Lung (tissue), 12 donors: Measurements from ENCODE around the gene PPP6C. TPM values are rescaled to one million over a fixed set of nuclear protein-coding genes. Genes with fewer than 3 reads are reported as not detected.
A peak's percentile ranks its signal among the peaks of the same experiment; 100 is the strongest.

Source experiments
- ATAC-seq: fragments of 200-7000 bp; cut with Tn5 transposase; one replicate; pipeline ENCODE4 v1.9.1; 2020; ENCODE audit warnings: moderate number of reproducible peaks; ENCODE audit not compliant: insufficient read depth, low FRiP score
- DNase-seq, 3 donors: peaks; one replicate each; pipeline ENCODE4 v3.0.0-alpha.2; 2013 to 2017
- H3K27ac ChIP-seq, 2 donors: one replicate each; pipeline ENCODE4 v1.5.1; 2013; ENCODE audit warnings: mild to moderate bottlenecking in 2 of 2, moderate library complexity in 2 of 2, control low read depth in 1 of 2, inconsistent platforms in 1 of 2, low read depth in 1 of 2, low read length in 1 of 2
- H3K27me3 ChIP-seq, 3 donors: one replicate each; pipeline ENCODE4 v1.5.1; 2013; ENCODE audit warnings: low read length in 2 of 3; ENCODE audit not compliant: control insufficient read depth in 3 of 3, insufficient read depth in 3 of 3
- H3K36me3 ChIP-seq, 4 donors: one replicate each; pipeline ENCODE4 v1.5.1; 2013; ENCODE audit warnings: low read length in 4 of 4, mild to moderate bottlenecking in 1 of 4, moderate library complexity in 1 of 4; ENCODE audit not compliant: control insufficient read depth in 4 of 4, insufficient read depth in 4 of 4
- H3K4me1 ChIP-seq, 5 donors: one replicate each; pipeline ENCODE4 v1.5.1; 2013; ENCODE audit warnings: low read length in 5 of 5, mild to moderate bottlenecking in 2 of 5, moderate library complexity in 1 of 5; ENCODE audit not compliant: control insufficient read depth in 5 of 5, insufficient read depth in 5 of 5
- H3K4me3 ChIP-seq: one replicate; pipeline ENCODE4 v1.5.1; 2013; ENCODE audit warnings: mild to moderate bottlenecking, control low read depth, moderate library complexity
- H3K9ac ChIP-seq, 2 donors: one replicate each; pipeline ENCODE4 v1.5.1; 2013; ENCODE audit warnings: low read length in 2 of 2, control low read depth in 1 of 2; ENCODE audit not compliant: insufficient read depth in 1 of 2
- H3K9me3 ChIP-seq, 4 donors: one replicate each; pipeline ENCODE4 v1.5.1; 2013; ENCODE audit warnings: low read length in 3 of 4, mild to moderate bottlenecking in 1 of 4, moderate library complexity in 1 of 4; ENCODE audit not compliant: control insufficient read depth in 4 of 4, insufficient read depth in 3 of 4
- CTCF ChIP-seq: IDR thresholded peaks from 2 replicates; pipeline ENCODE4 v1.5.1; 2012; ENCODE audit warnings: mild to moderate bottlenecking; ENCODE audit errors: control extremely low read depth, extremely low read depth
- WGBS, 2 donors: extraction: QIAGEN DNeasy Blood & Tissue Kit; methylation state at CpG; one replicate each; pipeline ENCODE4 v1.1.7; 2013; 5-methylcytosine and 5-hydroxymethylcytosine counted together
- polyA plus RNA-seq, 2 donors: library from polyadenylated mRNA; stranded (reverse); fragments of 200-250 nt; gene quantifications; one replicate each; pipeline ENCODE4 v1.2.1, GENCODE V29; 2013
- total RNA-seq, 2 donors: library from RNA; depleted of rRNA in 1 of 2; stranded (reverse); fragments of >200 nt in 1 of 2; gene quantifications; one replicate each; pipeline ENCODE4 v1.2.1, GENCODE V29; 2014 to 2021
- donor health status: control.
- donor health status: control.
- donor health status: Bipolar disorder and iron deficiency.
- donor health status: healthy.
- donor health status: DM: yes; HTN: yes; CAD: no.

PPP6C gene
- total and polyA plus RNA-seq, 4 donors: 20.8 to 37.0 (median 25.4) TPM

DNA sequence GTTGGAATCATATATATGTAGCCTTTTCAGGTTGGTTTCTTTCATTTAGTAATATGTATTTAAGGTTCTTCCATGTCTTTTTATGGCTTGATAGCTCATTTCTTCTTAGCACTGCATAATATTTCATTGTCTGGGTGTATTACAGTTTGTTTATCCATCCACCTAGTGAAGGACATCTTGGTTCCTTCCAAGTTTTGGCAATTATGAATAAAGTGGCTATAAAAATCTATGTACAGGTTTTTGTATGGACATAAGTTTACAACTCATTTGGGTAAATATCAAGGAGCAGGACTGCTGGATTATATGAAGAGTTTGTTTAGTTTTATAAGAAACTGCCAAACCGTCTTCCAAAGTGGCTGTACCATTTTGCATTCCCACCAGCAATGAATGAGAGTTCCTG, 11.7 kb downstream of the PPP6C start:
- Histone ChIP-seq H3K4me1 (peaks cover 0 to 9% (median 3%) of the 10 kb centered on the region in 5 donors), H3K27ac (no peak overlapping the region), H3K27me3 (no peaks in the 10 kb centered on the region), H3K4me3 (no peak overlapping the region), H3K36me3 (peaks cover 0 to 4% (median 2%) of the 10 kb centered on the region in 4 donors), H3K9me3 (no peaks in the 10 kb centered on the region), H3K9ac (no peak overlapping the region)
- TF ChIP-seq CTCF: no peak
- ATAC-seq: no peak
- no peak for DNase-seq
- whole genome bisulfite sequencing, 2 donors: 100% methylated on average over 1 of the region's 1 CpG

DNA sequence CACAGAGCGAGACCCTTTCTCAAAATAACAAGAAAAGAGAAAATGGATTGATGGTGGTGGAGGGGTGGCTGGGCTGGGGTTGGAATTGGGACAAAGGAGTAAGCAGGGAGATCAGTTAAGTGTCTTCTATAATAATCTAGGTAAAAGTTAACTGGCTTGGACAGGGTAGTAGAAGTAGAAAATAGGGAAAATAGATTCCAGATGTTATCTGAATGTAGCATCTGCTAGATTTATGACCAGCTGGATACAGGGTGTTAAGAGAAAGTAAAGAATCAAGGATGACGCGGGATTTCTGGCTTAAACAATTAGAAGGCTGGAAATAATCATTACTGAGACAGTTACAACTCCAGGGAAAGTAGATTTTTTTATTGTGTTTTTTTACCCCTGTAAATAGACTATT, 13.0 kb downstream of the PPP6C start:
- Histone ChIP-seq H3K27me3 (no peaks in the 10 kb centered on the region), H3K27ac (no peak overlapping the region), H3K36me3 (peaks cover 0 to 4% (median 2%) of the 10 kb centered on the region in 4 donors), H3K4me1 (peaks cover 5 to 7% (median 6%) of the 10 kb centered on the region in 5 donors), H3K9ac (no peak overlapping the region), H3K9me3 (no peaks in the 10 kb centered on the region), H3K4me3 (no peak overlapping the region)
- 91 to 95% methylated on average over 3 of the region's 3 CpGs for WGBS, 2 donors
- ATAC-seq (no peak), DNase-seq (no peak)
- no peak for TF ChIP-seq CTCF

DNA sequence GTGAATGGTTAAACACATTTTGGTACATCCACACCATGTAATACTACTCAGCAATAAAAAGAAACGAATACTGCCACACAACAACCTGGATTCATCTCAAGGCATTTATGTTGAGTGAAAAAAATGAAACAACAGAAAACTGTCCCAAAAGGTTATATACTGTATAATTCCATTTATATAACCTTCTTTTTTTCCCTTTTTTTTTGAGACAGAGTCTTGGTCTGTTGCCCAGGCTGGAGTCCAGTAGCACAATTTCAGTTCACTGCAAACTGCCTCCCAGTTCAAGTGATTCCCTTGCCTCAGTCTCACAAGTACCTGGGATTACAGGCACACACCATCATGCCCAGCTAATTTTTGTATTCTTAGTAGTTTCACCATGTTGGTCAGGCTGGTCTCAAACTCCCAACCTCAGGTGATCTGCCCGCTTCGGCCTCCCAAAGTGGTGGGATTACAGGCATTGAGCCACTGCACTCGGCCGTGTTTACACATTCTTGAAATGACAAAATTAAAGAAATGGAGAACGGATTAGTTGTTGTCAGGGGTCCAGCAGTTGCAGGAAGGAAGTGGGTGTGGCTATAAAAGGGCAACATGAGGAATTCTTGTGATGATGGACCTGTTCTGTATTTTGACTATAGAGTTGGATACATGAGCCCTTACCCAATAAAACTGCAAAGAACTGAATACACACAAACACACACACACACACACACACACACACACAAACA, 17.4 kb downstream of the PPP6C start:
- DNase-seq (peak in 2 of 3 donors; percentile 43 to 48), ATAC-seq (no peak)
- H3K9me3 ChIP-seq: no peaks in the 10 kb centered on the region
- H3K4me3 ChIP-seq: no peak overlapping the region
- peak overlapping the region in 1 of 2 donors; percentile 63 for H3K27ac ChIP-seq
- H3K27me3 ChIP-seq: no peaks in the 10 kb centered on the region
- H3K4me1 ChIP-seq: peaks cover 4 to 7% (median 5%) of the 10 kb centered on the region in 5 donors
- TF ChIP-seq CTCF: no peak
- WGBS, 2 donors: 24 to 25% methylated on average over 6 of the region's 6 CpGs
- H3K36me3 ChIP-seq: peaks cover 3 to 9% (median 8%) of the 10 kb centered on the region in 4 donors
- H3K9ac ChIP-seq: no peak overlapping the region
